ENCODE measurements around the gene RUSF1. TPM values are rescaled to one million over a fixed set of nuclear protein-coding genes. Genes with fewer than 3 reads are reported as not detected.
A peak's percentile ranks its signal among the peaks of the same experiment; 100 is the strongest.

Gene RUSF1
- total and polyA plus RNA-seq, 9 of the 15 experiments (the other 6 are each of a cell fraction or from before 2014, with no cell fraction given), result 0.80 to 52.8 (median 27.6) TPM

DNA sequence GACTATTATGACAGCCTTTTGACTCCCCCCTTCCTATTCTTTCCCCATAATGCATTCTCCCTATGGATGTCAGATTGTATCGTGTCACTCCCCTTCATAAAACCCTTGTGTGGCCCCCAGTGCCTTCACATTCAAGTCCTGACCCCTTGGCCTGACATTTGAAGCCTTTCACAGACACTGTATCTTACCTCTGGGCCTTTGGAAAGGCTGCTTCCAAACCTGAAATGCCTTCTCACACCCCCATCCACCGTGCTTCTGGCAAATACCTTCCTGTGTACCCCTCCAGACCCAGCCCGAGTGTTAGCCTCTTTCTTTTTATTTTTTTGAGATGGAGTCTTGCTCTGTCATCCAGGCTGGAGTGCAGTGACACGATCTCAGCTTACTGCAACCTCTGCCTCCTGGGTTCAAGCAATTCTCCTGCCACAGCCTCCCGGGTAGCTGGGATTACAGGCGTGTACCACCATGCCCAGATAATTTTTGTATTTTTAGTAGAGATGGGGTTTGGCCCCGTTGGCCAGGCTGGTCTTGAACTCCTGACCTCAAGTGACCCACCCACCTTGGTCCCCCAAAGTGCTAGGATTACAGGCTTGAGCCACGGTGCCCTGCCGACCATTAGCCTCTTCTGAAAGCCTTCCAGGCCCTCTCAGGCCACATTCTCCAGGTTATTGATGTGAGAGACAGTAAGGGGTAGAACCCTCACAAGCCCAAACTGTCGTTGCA, 46.8 kb downstream of the RUSF1 start:
- Histone ChIP-seq H3K27ac (ENCODE audit: extremely low read depth, low read depth, low read length) (no peak overlapping the region; the same call in 2 of the 3 replicates), H3K36me3 (ENCODE audit: control insufficient read depth, insufficient read depth, low read length) (peaks cover 48% of the 10 kb centered on the region; the same call in 2 of the 3 replicates), H3K9ac (ENCODE audit: insufficient read depth in 1 of 2, low read depth in 2 of 2, low read length in 2 of 2) (peak overlapping the region; percentile 16 to 69; a peak in 1 of 4 replicates), H3K79me2 (ENCODE audit: control insufficient read depth, insufficient read depth, low read length) (peaks cover 40% of the 10 kb centered on the region), H3K27me3 (ENCODE audit: control insufficient read depth in 2 of 2, insufficient read depth in 2 of 2, low read length in 2 of 2) (no peaks in the 10 kb centered on the region), H3K9me1 (ENCODE audit: control insufficient read depth, insufficient read depth, low read length) (no peaks in the 10 kb centered on the region), H4K20me1 (replicated peaks; ENCODE audit: control insufficient read depth, insufficient read depth, low read length) (peaks cover 4% of the 10 kb centered on the region), H3K4me3 (no peak overlapping the region), H3K4me1 (replicated peaks in 1 of 2; ENCODE audit: control insufficient read depth in 2 of 2, insufficient read depth in 2 of 2, low read length in 2 of 2) (peaks cover 14 to 46% of the 10 kb centered on the region in 2 experiments), H2AFZ (ENCODE audit: low read depth, low read length) (0 out of 2 replicates have a peak overlapping the region, but pooled peaks have one; percentile 10), H3K9me3 (replicated peaks; ENCODE audit: control insufficient read depth, insufficient read depth, low read depth, low read length) (no peaks in the 10 kb centered on the region), H3K4me2 (ENCODE audit: insufficient read depth, low read length) (no peak overlapping the region)
- ChIA-PET CTCF (ENCODE audit: low intra/inter-chr PET ratio) (interaction anchor here (1.0 kb wide), 1 partner anchor 236 kb away, joined by 3 read pairs; no protein-coding TSS in a partner anchor), POLR2A (interaction anchor here (0.6 to 1.9 kb wide), 10 partner anchors 8 to 338 kb away, joined by 3 to 15 read pairs (median 4); partner anchors contain the start of gene FUS)
- BruUV-seq (replicated peaks), result no TSS peak
- ATAC-seq (no peak), FAIRE-seq (no peak), DNase-seq (ENCODE audit: extremely low read depth in 1 of 4, low spot score in 3 of 4) (no peak)
- TF ChIP-seq, protein P1, sequence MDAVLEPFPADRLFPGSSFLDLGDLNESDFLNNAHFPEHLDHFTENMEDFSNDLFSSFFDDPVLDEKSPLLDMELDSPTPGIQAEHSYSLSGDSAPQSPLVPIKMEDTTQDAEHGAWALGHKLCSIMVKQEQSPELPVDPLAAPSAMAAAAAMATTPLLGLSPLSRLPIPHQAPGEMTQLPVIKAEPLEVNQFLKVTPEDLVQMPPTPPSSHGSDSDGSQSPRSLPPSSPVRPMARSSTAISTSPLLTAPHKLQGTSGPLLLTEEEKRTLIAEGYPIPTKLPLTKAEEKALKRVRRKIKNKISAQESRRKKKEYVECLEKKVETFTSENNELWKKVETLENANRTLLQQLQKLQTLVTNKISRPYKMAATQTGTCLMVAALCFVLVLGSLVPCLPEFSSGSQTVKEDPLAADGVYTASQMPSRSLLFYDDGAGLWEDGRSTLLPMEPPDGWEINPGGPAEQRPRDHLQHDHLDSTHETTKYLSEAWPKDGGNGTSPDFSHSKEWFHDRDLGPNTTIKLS (IDR thresholded peaks at IDR 0.05; ENCODE audit: borderline replicate concordance, low read depth), result no peak
- no peak for TF ChIP-seq ZNF212 (CRISPR knock-in tag; IDR thresholded peaks at IDR 0.05)
- TF ChIP-seq, protein P2, sequence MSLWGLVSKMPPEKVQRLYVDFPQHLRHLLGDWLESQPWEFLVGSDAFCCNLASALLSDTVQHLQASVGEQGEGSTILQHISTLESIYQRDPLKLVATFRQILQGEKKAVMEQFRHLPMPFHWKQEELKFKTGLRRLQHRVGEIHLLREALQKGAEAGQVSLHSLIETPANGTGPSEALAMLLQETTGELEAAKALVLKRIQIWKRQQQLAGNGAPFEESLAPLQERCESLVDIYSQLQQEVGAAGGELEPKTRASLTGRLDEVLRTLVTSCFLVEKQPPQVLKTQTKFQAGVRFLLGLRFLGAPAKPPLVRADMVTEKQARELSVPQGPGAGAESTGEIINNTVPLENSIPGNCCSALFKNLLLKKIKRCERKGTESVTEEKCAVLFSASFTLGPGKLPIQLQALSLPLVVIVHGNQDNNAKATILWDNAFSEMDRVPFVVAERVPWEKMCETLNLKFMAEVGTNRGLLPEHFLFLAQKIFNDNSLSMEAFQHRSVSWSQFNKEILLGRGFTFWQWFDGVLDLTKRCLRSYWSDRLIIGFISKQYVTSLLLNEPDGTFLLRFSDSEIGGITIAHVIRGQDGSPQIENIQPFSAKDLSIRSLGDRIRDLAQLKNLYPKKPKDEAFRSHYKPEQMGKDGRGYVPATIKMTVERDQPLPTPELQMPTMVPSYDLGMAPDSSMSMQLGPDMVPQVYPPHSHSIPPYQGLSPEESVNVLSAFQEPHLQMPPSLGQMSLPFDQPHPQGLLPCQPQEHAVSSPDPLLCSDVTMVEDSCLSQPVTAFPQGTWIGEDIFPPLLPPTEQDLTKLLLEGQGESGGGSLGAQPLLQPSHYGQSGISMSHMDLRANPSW (CRISPR knock-in tag; IDR thresholded peaks at IDR 0.05), result no peak
- no peak for TF ChIP-seq CSDE1 (IDR thresholded peaks at IDR 0.05)
- TF ChIP-seq HEY1 (CRISPR knock-in tag; IDR thresholded peaks at IDR 0.05; ENCODE audit: borderline replicate concordance), result no peak
- TF ChIP-seq NR3C1 (CRISPR knock-in tag; IDR thresholded peaks at IDR 0.05), result no peak
- TF ChIP-seq HNRNPUL1 (IDR thresholded peaks at IDR 0.05; ENCODE audit: low read length), result no peak
- TF ChIP-seq HOXB6 (CRISPR knock-in tag; IDR thresholded peaks at IDR 0.05; ENCODE audit: borderline replicate concordance), result no peak
- in situ Hi-C loops (cut with MboI), result no loop called here
- intact Hi-C loops (cut with micrococcal nuclease), result no loop called here
- WGBS (ENCODE audit: insufficient coverage, low coverage, missing lambda C conversion rate), result 76% methylated on average over 10 of the region's 10 CpGs

All from K562 (cell line).